Fibroblast of villous mesenchyme (primary cell): Measurements from ENCODE around the gene PRKAG1. TPM values are rescaled to one million over a fixed set of nuclear protein-coding genes. Genes with fewer than 3 reads are reported as not detected.
A peak's percentile ranks its signal among the peaks of the same experiment; 100 is the strongest.
"Not testable (repeated sequence)": the region's sequence is repeated elsewhere in the genome, so short reads cannot be mapped to it uniquely, and the experiment has no call there.

Experiments
- DNase-seq: peaks from one replicate; pipeline ENCODE4 v3.0.0-alpha.2; 2010; ENCODE audit warnings: low read depth
- H3K4me3 ChIP-seq: 2 replicates; pipeline ENCODE4 v1.5.1; 2011; ENCODE audit warnings: low read depth, mild to moderate bottlenecking, low read length
- CTCF ChIP-seq: IDR thresholded peaks from 2 replicates; pipeline ENCODE4 v1.5.1; 2012; ENCODE audit warnings: low read depth, mild to moderate bottlenecking, low read length; ENCODE audit not compliant: insufficient read depth
- total RNA-seq: library from RNA; depleted of rRNA; stranded (reverse); fragments of >200 nt; gene quantifications from 2 replicates; pipeline ENCODE4 v1.2.3, GENCODE V29; 2012

Gene PRKAG1
- 61.2 and 62.2 TPM in 2 replicates for total RNA-seq

GRCh38 chr12:49018261-49019119 lies at the start of gene PRKAG1:
Gene PRKAG1, minus strand, starts transcription at chr12:49018776. Its CDS starts 36 bp downstream, at chr12:49018740.
- peak within 1 kb of the TSS; percentile 74 for H3K4me3 ChIP-seq
- DNase-seq, result peak; percentile 98
- TF ChIP-seq CTCF, result peak; percentile 42

- TF ChIP-seq CTCF, result no peak
- H3K4me3 ChIP-seq, result no peak overlapping the region
- DNase-seq, result no peak
Observed at GRCh38 chr12:49066120-49066519, 47.5 kb upstream of the PRKAG1 start.

- TF ChIP-seq CTCF, result no peak
- no peak for DNase-seq
- no peak overlapping the region for H3K4me3 ChIP-seq
Observed at GRCh38 chr12:49064767-49065152, 46.2 kb upstream of the PRKAG1 start.

GRCh38 chr12:49061916-49062315 lies 43.3 kb upstream of the PRKAG1 start:
- H3K4me3 ChIP-seq, DNase-seq: not testable (repeated sequence)

- no peak for TF ChIP-seq CTCF
Observed at GRCh38 chr12:49061157-49061650, 42.6 kb upstream of the PRKAG1 start.

GRCh38 chr12:49060237-49061156 lies 41.9 kb upstream of the PRKAG1 start, which contains the start of gene KMT2D:
Gene KMT2D, minus strand, starts transcription at chr12:49060794. Its CDS starts 5,470 bp downstream, at chr12:49055324.
- peak; percentile 97 for DNase-seq
- TF ChIP-seq CTCF, result peak; percentile 30
- H3K4me3 ChIP-seq, result peak within 1 kb of the TSS; percentile 96

More at GRCh38 chr12:49061157-49061650, 42.6 kb upstream of the PRKAG1 start:
- peak overlapping the region; percentile 96 for H3K4me3 ChIP-seq
- no peak for DNase-seq
